Calu3 (cell line): ENCODE data around the gene SLC27A1. TPM values are rescaled to one million over a fixed set of nuclear protein-coding genes. Genes with fewer than 3 reads are reported as not detected.
"Not testable (repeated sequence)": the region's sequence is repeated elsewhere in the genome, so short reads cannot be mapped to it uniquely, and the experiment has no call there.

Experiments used
- BruUV-seq: library from RNA; stranded (reverse); fragments of 400-500 nt; replicated peaks from 2 replicates; lab custom pipeline; 2021; lab: Mats Ljungman, UMichigan
- CTCF ChIA-PET: fragments of 300-600 bp; sonication (Branson Sonifier 250); formaldehyde crosslinking; loops from one replicate; lab custom pipeline; 2022; ENCODE audit warnings: antibody characterized with exemption; lab: Charles Lee
- DNase-seq: peaks from one replicate; pipeline ENCODE4 v3.0.0; 2022
- H3K27ac Mint-ChIP-seq: one replicate; pipeline ENCODE4 v1.8.0; 2022; ENCODE audit warnings: mixed read lengths; ENCODE audit not compliant: unreplicated experiment
- H3K27me3 Mint-ChIP-seq: one replicate; pipeline ENCODE4 v1.8.0; 2022; ENCODE audit warnings: mixed read lengths; ENCODE audit not compliant: unreplicated experiment
- H3K36me3 Mint-ChIP-seq: one replicate; pipeline ENCODE4 v1.8.0; 2022; ENCODE audit warnings: mild to moderate bottlenecking, moderate library complexity, mixed read lengths; ENCODE audit not compliant: insufficient read depth, unreplicated experiment
- H3K4me1 Mint-ChIP-seq: one replicate; pipeline ENCODE4 v1.8.0; 2022; ENCODE audit warnings: mild to moderate bottlenecking, low read depth, mixed read lengths; ENCODE audit not compliant: unreplicated experiment
- H3K4me3 Mint-ChIP-seq: one replicate; pipeline ENCODE4 v1.8.0; 2022; ENCODE audit warnings: mild to moderate bottlenecking, low read depth, moderate library complexity, mixed read lengths; ENCODE audit not compliant: unreplicated experiment
- H3K9me3 Mint-ChIP-seq: one replicate; pipeline ENCODE4 v1.8.0; 2022; ENCODE audit warnings: low read depth, mixed read lengths; ENCODE audit not compliant: unreplicated experiment
- CTCF ChIP-seq: fragments of 200-600 bp; IDR thresholded peaks from one replicate; pipeline ENCODE4 v1.8.0; 2022; ENCODE audit warnings: antibody characterized with exemption; ENCODE audit not compliant: unreplicated experiment
- intact Hi-C: fragments of 100-400 bp; cut with micrococcal nuclease; formaldehyde crosslinking; loops from one replicate; pipeline ENCODE4 v1.10.0; 2022; ENCODE audit not compliant: unreplicated experiment
- total RNA-seq: library from RNA; stranded (reverse); gene quantifications from 2 replicates; pipeline ENCODE4 v1.2.3, GENCODE V29; 2022

SLC27A1 gene
- total RNA-seq, 1 experiment from 2014 or later, result 42.5 TPM

- no peak for DNase-seq
- H3K4me1 Mint-ChIP-seq, result peaks cover 5% of the 10 kb centered on the region
- CTCF ChIA-PET, result no interaction called here
- BruUV-seq, result no TSS peak
- H3K36me3 Mint-ChIP-seq, result no peaks in the 10 kb centered on the region
- H3K9me3 Mint-ChIP-seq, result no peaks in the 10 kb centered on the region
- intact Hi-C loops, result no loop called here
- H3K4me3 Mint-ChIP-seq, result no peak overlapping the region
- H3K27ac Mint-ChIP-seq, result no peak overlapping the region
- H3K27me3 Mint-ChIP-seq, result no peaks in the 10 kb centered on the region
- no peak for TF ChIP-seq CTCF
Measured at GRCh38 chr19:17550076-17550667, 79.8 kb downstream of the SLC27A1 start.

- H3K9me3 Mint-ChIP-seq, intact Hi-C loops, H3K4me1 Mint-ChIP-seq, H3K4me3 Mint-ChIP-seq, CTCF ChIA-PET, H3K27me3 Mint-ChIP-seq, DNase-seq, BruUV-seq, H3K27ac Mint-ChIP-seq: not testable (repeated sequence)
- H3K36me3 Mint-ChIP-seq, result peaks cover 11% of the 10 kb centered on the region
Measured at GRCh38 chr19:17552735-17553134, 82.4 kb downstream of the SLC27A1 start.

- H3K4me1 Mint-ChIP-seq, result no peaks in the 10 kb centered on the region
- H3K27ac Mint-ChIP-seq, result no peak overlapping the region
- peaks cover 11% of the 10 kb centered on the region for H3K36me3 Mint-ChIP-seq
- TF ChIP-seq CTCF, result no peak
- H3K4me3 Mint-ChIP-seq, result no peak overlapping the region
- CTCF ChIA-PET, result no interaction called here
- intact Hi-C loops, result no loop called here
- H3K27me3 Mint-ChIP-seq, result no peaks in the 10 kb centered on the region
- no peak for DNase-seq
- H3K9me3 Mint-ChIP-seq, result no peaks in the 10 kb centered on the region
- BruUV-seq, result no TSS peak
Measured at GRCh38 chr19:17553256-17553655, 82.9 kb downstream of the SLC27A1 start.

- Mint-ChIP-seq H3K27me3 (no peaks in the 10 kb centered on the region), H3K4me1 (no peaks in the 10 kb centered on the region), H3K4me3 (peak overlapping the region; percentile 81), H3K9me3 (no peaks in the 10 kb centered on the region), H3K36me3 (peaks cover 15% of the 10 kb centered on the region), H3K27ac (no peak overlapping the region)
- intact Hi-C loops, result no loop called here
- no peak for TF ChIP-seq CTCF
- DNase-seq, result no peak
- BruUV-seq, result no TSS peak
- CTCF ChIA-PET, result interaction anchor here (0.7 to 0.8 kb wide), 2 partner anchors 10 to 616 kb away, joined by 3 to 5 read pairs; no protein-coding TSS in a partner anchor
Measured at GRCh38 chr19:17554968-17555479, 84.7 kb downstream of the SLC27A1 start.

GRCh38 chr19:17555480-17555928 is 85.2 kb downstream of the SLC27A1 start, which contains the start of gene COLGALT1:
Gene COLGALT1 (plus strand): TSS chr19:17555649. CDS start chr19:17555714, 65 bp downstream.
- intact Hi-C loops, result no loop called here
- no peaks in the 10 kb centered on the region for H3K4me1 Mint-ChIP-seq
- no peaks in the 10 kb centered on the region for H3K27me3 Mint-ChIP-seq
- peaks cover 20% of the 10 kb centered on the region for H3K36me3 Mint-ChIP-seq
- CTCF ChIA-PET, result no interaction called here
- TF ChIP-seq CTCF, result no peak
- H3K9me3 Mint-ChIP-seq, result no peaks in the 10 kb centered on the region
- no TSS peak for BruUV-seq
- H3K4me3 Mint-ChIP-seq, result peak within 1 kb of the TSS; percentile 81
- no peak within 1 kb of the TSS for H3K27ac Mint-ChIP-seq
- DNase-seq, result peak; percentile 95
